GM19324 (cell line): ENCODE results near the gene GTF2F2.

Experiments used
- ATAC-seq: cut with Tn5 transposase; IDR thresholded peaks from one replicate; pipeline ENCODE4 v1.9.1; 2021; ENCODE audit warnings: mild to moderate bottlenecking, moderate library complexity; ENCODE audit not compliant: unreplicated experiment, low FRiP score

Gene GTF2F2

GRCh38 chr13:45120967-45121831, 889 bp downstream of the GTF2F2 start:
- no peak for ATAC-seq

GRCh38 chr13:45122941-45123340, 2.6 kb downstream of the GTF2F2 start:
- ATAC-seq = no peak

- no peak for ATAC-seq
Observed at GRCh38 chr13:45132369-45133064, 12.2 kb downstream of the GTF2F2 start.

GRCh38 chr13:45133396-45134118, 13.2 kb downstream of the GTF2F2 start:
- ATAC-seq = no peak

- ATAC-seq = no peak
Observed at GRCh38 chr13:45136741-45137504, 16.6 kb downstream of the GTF2F2 start.

GRCh38 chr13:45137526-45137925, 17.2 kb downstream of the GTF2F2 start:
- ATAC-seq = no peak

- no peak for ATAC-seq
Observed at GRCh38 chr13:45138282-45138681, 18.0 kb downstream of the GTF2F2 start.

- ATAC-seq = no peak
Observed at GRCh38 chr13:45141369-45141768, 21.1 kb downstream of the GTF2F2 start.

- ATAC-seq = no peak
Observed at GRCh38 chr13:45142440-45143345, 22.4 kb downstream of the GTF2F2 start.

- ATAC-seq = no peak
Observed at GRCh38 chr13:45143346-45143751, 23.0 kb downstream of the GTF2F2 start.

GRCh38 chr13:45149964-45150363, 29.7 kb downstream of the GTF2F2 start:
- ATAC-seq = no peak

GRCh38 chr13:45156565-45157361, 36.5 kb downstream of the GTF2F2 start:
- no peak for ATAC-seq

GRCh38 chr13:45162194-45162593, 41.9 kb downstream of the GTF2F2 start:
- ATAC-seq = no peak

- no peak for ATAC-seq
Observed at GRCh38 chr13:45162821-45163220, 42.5 kb downstream of the GTF2F2 start.

- ATAC-seq = no peak
Observed at GRCh38 chr13:45166858-45167257, 46.5 kb downstream of the GTF2F2 start.

- ATAC-seq = no peak
Observed at GRCh38 chr13:45167611-45168554, 47.6 kb downstream of the GTF2F2 start.

- ATAC-seq = no peak
Observed at GRCh38 chr13:45168555-45168930, 48.2 kb downstream of the GTF2F2 start.

GRCh38 chr13:45174478-45174877, 54.2 kb downstream of the GTF2F2 start:
- no peak for ATAC-seq
